DND-41 (cell line): ENCODE data around the gene STK24.

Experiments used
- ATAC-seq: fragments of 200-7000 bp; cut with Tn5 transposase; 3 replicates; pipeline ENCODE4 v1.9.1; 2021; ENCODE audit warnings: low read depth; ENCODE audit not compliant: insufficient read depth
- DNase-seq: peaks from one replicate; pipeline ENCODE4 v3.0.0-alpha.2; 2020
- H2AFZ ChIP-seq: 2 replicates; pipeline ENCODE4 v1.6.0; 2012; ENCODE audit warnings: low read depth, low read length
- H3K27ac ChIP-seq: 2 replicates; pipeline ENCODE4 v1.5.1; 2012; ENCODE audit warnings: low read length, inconsistent platforms
- H3K27me3 ChIP-seq: fragments of 200-600 bp; sonication (generic); 2 replicates; pipeline ENCODE4 v1.6.0; 2012; ENCODE audit warnings: low read length, mild to moderate bottlenecking, inconsistent platforms; ENCODE audit not compliant: insufficient read depth, poor library complexity
- H3K36me3 ChIP-seq: 2 replicates; pipeline ENCODE4 v1.5.1; 2012; ENCODE audit warnings: low read length, inconsistent platforms; ENCODE audit not compliant: insufficient read depth
- H3K4me1 ChIP-seq: 2 replicates; pipeline ENCODE4 v1.5.1; 2012; ENCODE audit warnings: mild to moderate bottlenecking, low read length; ENCODE audit not compliant: insufficient read depth
- H3K4me2 ChIP-seq: 2 replicates; pipeline ENCODE4 v1.6.0; 2012; ENCODE audit warnings: mild to moderate bottlenecking, moderate library complexity, low read length, inconsistent platforms; ENCODE audit not compliant: insufficient read depth
- H3K4me3 ChIP-seq, 2 experiments: fragments of 200-600 bp in 1 of 2; shearing (Covaris generic) in 1 of 2; 2 replicates each; pipeline ENCODE4 v1.5.1; 2012 to 2016; ENCODE audit warnings: inconsistent platforms in 2 of 2, low read length in 2 of 2, mild to moderate bottlenecking in 2 of 2, low read depth in 1 of 2, moderate library complexity in 1 of 2
- H3K79me2 ChIP-seq: 2 replicates; pipeline ENCODE4 v1.6.0; 2012; ENCODE audit warnings: low read length, inconsistent platforms; ENCODE audit not compliant: insufficient read depth
- H3K9ac ChIP-seq: 2 replicates; pipeline ENCODE4 v1.6.0; 2012; ENCODE audit warnings: low read depth, mild to moderate bottlenecking, inconsistent platforms, low read length, moderate library complexity
- H3K9me3 ChIP-seq: 2 replicates; pipeline ENCODE4 v1.5.1; 2012; ENCODE audit warnings: low read length, moderate library complexity, mild to moderate bottlenecking, inconsistent platforms; ENCODE audit not compliant: insufficient read depth, severe bottlenecking
- H4K20me1 ChIP-seq: 2 replicates; pipeline ENCODE4 v1.6.0; 2012; ENCODE audit warnings: low read length; ENCODE audit not compliant: insufficient read depth
- CTCF ChIP-seq: IDR thresholded peaks from 2 replicates; pipeline ENCODE4 v1.5.1; 2012; ENCODE audit warnings: borderline replicate concordance, low read length, moderate library complexity, mild to moderate bottlenecking; ENCODE audit not compliant: poor library complexity, severe bottlenecking; ENCODE audit errors: extremely low read depth
- EZH2 ChIP-seq: IDR thresholded peaks from 3 replicates; pipeline ENCODE4 v1.6.1; 2012; ENCODE audit warnings: borderline replicate concordance, low read depth, mild to moderate bottlenecking, moderate library complexity, low read length, inconsistent platforms; ENCODE audit not compliant: severe bottlenecking

Gene STK24

GRCh38 chr13:98549728-98550317 is 27.1 kb downstream of the STK24 start:
- Histone ChIP-seq H3K27ac (no peak overlapping the region), H3K4me2 (no peak overlapping the region), H3K9me3 (no peaks in the 10 kb centered on the region), H3K79me2 (peaks cover 96% of the 10 kb centered on the region), H3K4me1 (0 out of 2 replicates have a peak, but pooled peaks cover 2% of the 10 kb centered on the region), H3K27me3 (no peaks in the 10 kb centered on the region), H3K9ac (no peak overlapping the region), H4K20me1 (peaks cover 82% of the 10 kb centered on the region), H3K36me3 (peaks cover 35% of the 10 kb centered on the region), H2AFZ (no peak overlapping the region), H3K4me3 (no peak overlapping the region)
- DNase-seq, result no peak
- no peak for TF ChIP-seq CTCF
- ATAC-seq, result no peak

GRCh38 chr13:98549006-98549727 is 27.7 kb downstream of the STK24 start:
- Histone ChIP-seq H3K79me2 (peaks cover 96% of the 10 kb centered on the region), H3K9ac (no peak overlapping the region), H3K27ac (no peak overlapping the region), H3K9me3 (no peaks in the 10 kb centered on the region), H3K4me1 (0 out of 2 replicates have a peak, but pooled peaks cover 2% of the 10 kb centered on the region), H4K20me1 (peaks cover 82% of the 10 kb centered on the region), H2AFZ (no peak overlapping the region), H3K36me3 (peaks cover 35% of the 10 kb centered on the region), H3K27me3 (no peaks in the 10 kb centered on the region), H3K4me2 (no peak overlapping the region), H3K4me3 (no peak overlapping the region)
- ATAC-seq, result no peak
- TF ChIP-seq EZH2, result no peak
- TF ChIP-seq CTCF, result no peak
- no peak for DNase-seq

GRCh38 chr13:98548230-98548629 is 28.7 kb downstream of the STK24 start:
- Histone ChIP-seq H3K4me3 (no peak overlapping the region), H3K27ac (no peak overlapping the region), H3K36me3 (peaks cover 35% of the 10 kb centered on the region), H3K4me1 (peaks cover 5% of the 10 kb centered on the region; the same call in 1 of the 2 replicates), H3K27me3 (no peaks in the 10 kb centered on the region), H2AFZ (no peak overlapping the region), H3K79me2 (peaks cover 96% of the 10 kb centered on the region), H3K9ac (no peak overlapping the region), H3K9me3 (no peaks in the 10 kb centered on the region), H4K20me1 (peaks cover 82% of the 10 kb centered on the region), H3K4me2 (no peak overlapping the region)
- TF ChIP-seq CTCF, result no peak
- no peak for TF ChIP-seq EZH2
- no peak for DNase-seq
- ATAC-seq, result no peak
